Mucosa of gallbladder (tissue), 1 donor: ENCODE results near the gene PSMD8. TPM values are rescaled to one million over a fixed set of nuclear protein-coding genes. Genes with fewer than 3 reads are reported as not detected.
"Not testable (repeated sequence)": the region's sequence is repeated elsewhere in the genome, so short reads cannot be mapped to it uniquely, and the experiment has no call there.

ENCODE experiments used
- DNase-seq: peaks from one replicate; pipeline ENCODE4 v3.0.0-alpha.2; 2020; ENCODE audit warnings: low spot score
- total RNA-seq: library from RNA; stranded (reverse); gene quantifications from one replicate; pipeline ENCODE4 v1.2.1, GENCODE V29; 2021
- donor health status: DM: no; HTN: no; CAD: no.

The PSMD8 gene
- total RNA-seq, 1 donor from 2014 or later: 112 TPM

DNA sequence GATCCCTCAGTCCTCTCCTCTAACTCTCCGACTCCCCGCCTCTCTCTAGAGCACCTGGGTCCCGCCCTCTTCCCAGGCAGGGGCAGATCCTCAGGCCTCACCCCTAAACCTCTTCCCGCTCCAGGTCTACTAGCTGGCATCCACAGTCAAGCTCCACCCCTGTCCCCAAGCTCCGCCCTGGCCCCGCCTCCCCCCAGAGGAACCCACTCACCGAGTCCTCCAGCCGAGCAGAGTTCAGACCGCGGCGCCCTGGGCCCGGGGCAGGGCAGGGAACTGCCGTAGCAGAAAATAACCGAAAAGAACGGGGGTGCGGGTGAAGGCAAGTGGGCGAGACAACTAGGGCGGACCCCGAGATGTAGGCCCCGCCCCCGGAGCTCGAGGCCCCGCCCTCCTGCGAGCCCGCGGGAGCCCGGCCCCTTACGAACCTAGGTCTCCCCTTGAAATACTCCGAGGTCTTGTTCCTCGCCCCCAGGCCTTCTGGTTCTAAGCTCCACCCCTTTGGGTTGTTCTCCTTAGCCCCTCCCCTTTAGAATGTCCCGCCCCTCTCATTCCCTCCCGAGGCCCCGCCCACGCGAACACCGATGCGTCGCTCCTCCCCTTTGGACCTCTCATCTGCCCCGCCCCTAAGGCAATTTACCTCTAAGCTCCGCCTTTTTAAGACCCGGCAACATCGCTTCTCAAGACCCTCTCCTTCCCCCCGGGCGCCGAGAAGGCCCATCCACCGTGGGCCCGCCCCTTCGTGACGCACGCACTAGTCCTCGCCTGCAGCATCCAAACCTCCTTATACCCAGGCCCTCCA lies 13.4 kb downstream of the PSMD8 start, which contains the start of gene GGN:
TSS of gene GGN (minus strand) at position 485 of the 799 bp plus-strand sequence. CDS start 773 bp downstream, outside the sequence.
- DNase-seq: peak; percentile 83

DNA sequence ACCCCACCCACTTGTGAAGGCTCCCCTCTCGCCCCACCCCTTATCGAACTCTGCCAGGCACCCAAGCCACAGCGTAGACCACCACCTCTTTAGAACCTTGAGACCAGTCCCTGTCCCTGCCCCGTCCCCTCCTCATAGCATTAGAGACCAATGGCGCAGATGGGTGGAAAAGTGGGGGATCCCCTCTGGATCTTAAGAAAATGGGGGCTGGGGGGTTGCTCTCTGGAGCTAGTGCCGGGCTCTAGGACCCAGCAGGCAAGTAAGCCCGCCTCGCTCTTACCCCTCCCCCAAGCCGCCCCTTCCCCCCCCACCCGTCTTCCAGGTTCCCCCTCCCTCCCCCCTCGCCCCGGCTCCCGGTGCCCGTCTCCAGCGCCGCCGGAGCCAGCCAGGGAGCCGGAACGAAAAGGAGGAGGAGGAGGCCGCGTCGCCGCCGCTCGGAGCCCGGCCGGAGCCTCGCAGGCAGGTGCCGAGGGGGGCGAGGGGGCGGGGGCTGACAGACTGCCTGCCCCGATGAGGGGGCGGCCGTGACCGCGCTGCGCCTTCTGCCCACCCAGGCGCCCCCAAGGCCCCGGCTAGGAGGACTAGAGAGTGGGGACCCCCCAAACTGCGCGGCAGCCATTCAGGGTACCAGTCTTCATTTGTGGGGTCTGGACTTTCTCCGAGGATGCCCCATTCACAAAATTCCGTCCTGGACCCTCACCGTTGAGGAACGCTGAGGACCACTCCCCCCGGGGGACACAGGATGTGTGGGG lies 14.2 kb downstream of the PSMD8 start, which contains the start of gene SPRED3:
TSS of gene SPRED3 (plus strand) at position 349 of the 752 bp plus-strand sequence. CDS start 1,606 bp downstream, outside the sequence.
- no peak for DNase-seq

- DNase-seq: no peak
Observed at GRCh38 chr19:38389101-38389925, 14.9 kb downstream of the PSMD8 start.

GRCh38 chr19:38389957-38390924 lies 15.9 kb downstream of the PSMD8 start:
- no peak for DNase-seq

- DNase-seq: no peak
Observed at GRCh38 chr19:38391911-38392464, 17.6 kb downstream of the PSMD8 start.

DNA sequence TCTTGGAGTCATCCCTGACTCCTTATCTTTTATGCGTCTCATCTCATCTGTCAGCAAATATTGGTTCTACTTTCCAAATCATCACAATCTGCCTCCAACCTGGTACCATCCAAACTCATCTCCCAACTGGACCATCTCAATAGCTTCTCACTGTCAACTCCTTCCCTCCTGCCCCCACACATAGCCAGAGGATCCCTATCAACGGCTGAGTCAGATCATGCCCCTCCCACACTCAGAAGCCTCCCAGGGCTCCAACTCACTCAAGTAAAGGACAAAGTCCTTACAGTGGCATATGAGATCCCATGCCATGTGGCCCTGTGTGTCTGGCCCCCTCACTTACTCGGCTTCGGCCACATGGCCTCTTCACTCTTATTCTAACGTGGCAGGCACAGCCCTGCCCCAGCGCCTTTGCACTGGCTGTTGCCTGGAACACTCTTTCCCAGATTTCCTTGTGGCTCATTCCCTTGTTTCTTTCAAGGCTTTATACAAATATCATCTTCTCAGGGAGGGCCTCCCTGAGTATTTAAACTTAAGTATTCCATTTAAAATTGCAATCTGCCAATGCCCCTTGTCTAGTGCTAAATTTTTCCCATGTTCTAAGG lies 18.4 kb downstream of the PSMD8 start:
- no peak for DNase-seq

GRCh38 chr19:38394488-38394887 lies 20.1 kb downstream of the PSMD8 start:
- no peak for DNase-seq

DNA sequence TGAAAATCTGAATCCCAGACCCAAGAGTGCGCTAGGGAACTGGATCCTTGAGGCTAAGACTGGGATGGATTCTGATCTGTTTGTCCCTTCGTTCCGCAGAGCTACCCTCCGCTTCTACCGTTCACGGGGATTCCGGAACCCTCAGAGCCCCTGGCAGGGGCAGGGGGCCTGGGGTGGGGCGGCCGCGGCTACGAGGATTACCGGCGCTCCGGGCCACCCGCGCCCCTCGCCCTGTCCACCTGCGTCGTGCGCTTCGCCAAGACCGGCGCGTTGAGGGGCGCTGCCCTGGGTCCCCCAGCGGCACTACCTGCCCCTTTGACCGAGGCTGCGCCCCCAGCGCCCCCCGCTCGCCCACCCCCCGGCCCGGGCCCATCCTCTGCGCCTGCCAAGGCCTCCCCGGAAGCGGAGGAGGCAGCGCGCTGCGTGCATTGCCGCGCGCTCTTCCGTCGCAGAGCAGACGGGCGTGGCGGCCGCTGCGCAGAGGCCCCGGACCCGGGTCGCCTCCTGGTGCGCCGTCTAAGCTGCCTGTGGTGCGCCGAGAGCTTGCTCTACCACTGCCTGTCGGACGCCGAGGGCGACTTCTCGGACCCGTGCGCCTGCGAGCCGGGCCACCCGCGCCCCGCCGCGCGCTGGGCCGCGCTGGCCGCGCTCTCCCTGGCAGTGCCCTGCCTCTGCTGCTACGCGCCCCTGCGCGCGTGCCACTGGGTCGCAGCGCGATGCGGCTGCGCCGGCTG lies 21.2 kb downstream of the PSMD8 start:
- DNase-seq: no peak

GRCh38 chr19:38399081-38399480 lies 24.7 kb downstream of the PSMD8 start:
- DNase-seq: no peak

GRCh38 chr19:38399537-38399936 lies 25.2 kb downstream of the PSMD8 start:
- DNase-seq: no peak

- no peak for DNase-seq
Observed at GRCh38 chr19:38400361-38400760, 26.0 kb downstream of the PSMD8 start.

DNA sequence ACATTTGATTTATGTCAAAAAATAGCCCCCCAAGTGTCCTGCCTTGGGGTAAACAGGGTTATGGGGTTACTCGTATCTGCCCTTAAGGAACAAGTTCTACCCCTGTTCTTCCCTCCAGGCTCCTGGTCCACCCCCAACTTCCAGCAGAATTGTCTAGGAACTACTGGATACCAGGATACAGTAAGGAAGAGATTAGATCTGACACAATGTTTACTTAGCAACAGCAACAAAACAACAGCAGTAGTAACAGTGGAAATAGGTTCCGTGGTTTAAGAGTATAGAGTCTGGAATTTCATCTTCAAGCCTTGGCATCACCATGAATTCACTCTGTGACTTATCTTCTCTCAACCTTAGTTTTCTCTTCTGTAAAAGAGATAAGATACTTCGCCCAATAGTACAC lies 26.8 kb downstream of the PSMD8 start:
- DNase-seq: no peak

GRCh38 chr19:38402623-38402966 lies 28.2 kb downstream of the PSMD8 start:
- no peak for DNase-seq

GRCh38 chr19:38402967-38403674 lies 28.8 kb downstream of the PSMD8 start, which contains the start of gene FAM98C:
Gene FAM98C (plus strand): TSS chr19:38403093. CDS start chr19:38403154, 61 bp downstream.
- DNase-seq: peak; percentile 98

GRCh38 chr19:38404858-38405257 lies 30.5 kb downstream of the PSMD8 start:
- no peak for DNase-seq

DNA sequence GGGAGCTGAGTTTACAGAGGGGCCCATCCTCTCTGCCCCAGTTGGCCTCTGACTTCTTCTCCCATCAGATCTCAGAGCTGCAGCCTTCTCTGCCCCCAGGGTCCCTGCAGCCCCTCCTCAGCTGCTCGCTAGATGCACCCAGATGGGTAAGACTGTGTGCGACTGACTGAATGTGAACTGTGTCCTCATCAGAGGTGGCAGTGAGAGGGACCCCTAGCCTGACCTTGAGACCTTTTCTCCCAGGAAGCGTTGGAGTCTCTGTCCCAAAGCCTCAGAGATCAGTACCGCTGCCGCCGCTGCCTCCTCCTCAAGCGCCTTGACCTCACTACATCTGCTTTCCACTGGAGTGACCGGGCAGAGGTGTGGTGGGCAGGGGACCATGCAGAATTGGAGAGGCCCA lies 30.9 kb downstream of the PSMD8 start:
- no peak for DNase-seq

GRCh38 chr19:38409631-38410133 lies 35.3 kb downstream of the PSMD8 start:
- DNase-seq: no peak

GRCh38 chr19:38410407-38410806 lies 36.0 kb downstream of the PSMD8 start:
- DNase-seq: not testable (repeated sequence)
